Neuronal stem cell (in vitro differentiated cells): ENCODE data around the gene ORC4.

Experiments used
- DNase-seq: peaks from one replicate; pipeline ENCODE4 v3.0.0-alpha.2; 2013; ENCODE audit warnings: low spot score
- H2AFZ ChIP-seq: one replicate; pipeline ENCODE4 v1.6.1; 2013; ENCODE audit warnings: mild to moderate bottlenecking, low read length, inconsistent platforms
- H2AK5ac ChIP-seq: 2 replicates; pipeline ENCODE4 v1.6.1; 2013; ENCODE audit warnings: low read depth, mild to moderate bottlenecking, inconsistent platforms, low read length, moderate library complexity, mixed read lengths
- H2BK120ac ChIP-seq: 2 replicates; pipeline ENCODE4 v1.6.1; 2013; ENCODE audit warnings: low read depth, mild to moderate bottlenecking, inconsistent platforms, low read length, moderate library complexity, mixed read lengths
- H2BK12ac ChIP-seq: one replicate; pipeline ENCODE4 v1.6.1; 2013; ENCODE audit warnings: low read length, inconsistent platforms
- H2BK15ac ChIP-seq: 2 replicates; pipeline ENCODE4 v1.6.1; 2013; ENCODE audit warnings: mild to moderate bottlenecking, low read length, inconsistent platforms, mixed read lengths
- H2BK5ac ChIP-seq: one replicate; pipeline ENCODE4 v1.6.1; 2013; ENCODE audit warnings: inconsistent platforms, mild to moderate bottlenecking, low read length, moderate library complexity
- H3K14ac ChIP-seq: one replicate; pipeline ENCODE4 v1.6.1; 2013; ENCODE audit warnings: low read length, inconsistent platforms
- H3K18ac ChIP-seq: 2 replicates; pipeline ENCODE4 v1.6.1; 2013; ENCODE audit warnings: low read length, inconsistent platforms
- H3K23ac ChIP-seq: 2 replicates; pipeline ENCODE4 v1.6.1; 2013; ENCODE audit warnings: low read depth, mild to moderate bottlenecking, mixed read lengths, low read length, inconsistent platforms; ENCODE audit not compliant: poor library complexity
- H3K27ac ChIP-seq: replicated peaks from 3 replicates; pipeline ENCODE4 v1.5.1; 2013; ENCODE audit warnings: low read length, inconsistent platforms
- H3K27me3 ChIP-seq, 3 experiments: 2 replicates each; pipeline ENCODE4 v1.6.1; 2013; ENCODE audit warnings: low read length in 3 of 3, mild to moderate bottlenecking in 2 of 3, inconsistent platforms in 1 of 3, low read depth in 1 of 3, mixed read lengths in 1 of 3, moderate library complexity in 1 of 3; ENCODE audit not compliant: control insufficient read depth in 3 of 3, insufficient read depth in 3 of 3
- H3K36me3 ChIP-seq, 2 donors: replicated peaks in 1 of 2; 2 replicates each; pipeline ENCODE4 v1.6.1; 2013; ENCODE audit warnings: low read length in 2 of 2; ENCODE audit not compliant: control insufficient read depth in 2 of 2, insufficient read depth in 2 of 2
- H3K4ac ChIP-seq: 2 replicates; pipeline ENCODE4 v1.6.1; 2013; ENCODE audit warnings: inconsistent platforms, mild to moderate bottlenecking, low read length, moderate library complexity
- H3K4me1 ChIP-seq, 2 donors: 1 replicate in 1 of 2; 2 replicates in 1 of 2; pipeline ENCODE4 v1.6.1; 2013; ENCODE audit warnings: low read length in 2 of 2, low read depth in 1 of 2; ENCODE audit not compliant: control insufficient read depth in 2 of 2, insufficient read depth in 1 of 2
- H3K4me2 ChIP-seq: one replicate; pipeline ENCODE4 v1.6.1; 2013; ENCODE audit warnings: mild to moderate bottlenecking, low read length, inconsistent platforms; ENCODE audit not compliant: insufficient read depth, poor library complexity, severe bottlenecking
- H3K4me3 ChIP-seq, 2 donors: 2 replicates each; pipeline ENCODE4 v1.5.1; 2013; ENCODE audit warnings: low read length in 2 of 2, mild to moderate bottlenecking in 2 of 2, inconsistent platforms in 1 of 2, moderate library complexity in 1 of 2
- H3K79me1 ChIP-seq: one replicate; pipeline ENCODE4 v1.6.1; 2013; ENCODE audit warnings: low read depth, mild to moderate bottlenecking, inconsistent platforms, low read length, moderate library complexity
- H3K9ac ChIP-seq: one replicate; pipeline ENCODE4 v1.6.1; 2013; ENCODE audit warnings: mild to moderate bottlenecking, low read depth, low read length, inconsistent platforms; ENCODE audit not compliant: poor library complexity
- H3K9me3 ChIP-seq, 2 donors: replicated peaks in 1 of 2; 2 replicates each; pipeline versions ENCODE3 to v1.6.1; 2013; ENCODE audit warnings: low read length in 2 of 2, mild to moderate bottlenecking in 2 of 2, inconsistent platforms in 1 of 2, low read depth in 1 of 2, mixed read lengths in 1 of 2, moderate library complexity in 1 of 2; ENCODE audit not compliant: control insufficient read depth in 2 of 2, insufficient read depth in 1 of 2
- H4K8ac ChIP-seq: one replicate; pipeline ENCODE4 v1.6.1; 2013; ENCODE audit warnings: low read depth, mild to moderate bottlenecking, inconsistent platforms, low read length, moderate library complexity
- H4K91ac ChIP-seq: one replicate; pipeline ENCODE4 v1.6.1; 2013; ENCODE audit warnings: low read length, low read depth, mild to moderate bottlenecking, inconsistent platforms; ENCODE audit not compliant: poor library complexity
- WGBS, 2 donors: extraction: QIAGEN DNeasy Blood & Tissue Kit; methylation state at CpG; one replicate each; pipeline ENCODE4 v1.1.7; 2013; ENCODE audit warnings: missing lambda C conversion rate in 2 of 2, mixed read lengths in 1 of 2; ENCODE audit not compliant: insufficient read length in 2 of 2, insufficient replicate concordance in 1 of 2; ENCODE audit errors: extremely low coverage in 2 of 2; 5-methylcytosine and 5-hydroxymethylcytosine counted together

ORC4 gene

GRCh38 chr2:148026573-148026972, 6.0 kb upstream of the ORC4 start:
- Histone ChIP-seq H3K79me1 (no peaks in the 10 kb centered on the region), H3K4me2 (no peak overlapping the region), H2BK120ac (no peak overlapping the region), H3K23ac (no peak overlapping the region), H3K9ac (no peak overlapping the region), H2BK12ac (no peak overlapping the region), H3K4ac (no peak overlapping the region), H2BK15ac (no peak overlapping the region), H2BK5ac (no peak overlapping the region), H4K91ac (no peak overlapping the region), H3K4me1 (no peaks in the 10 kb centered on the region), H3K4me3 (no peak overlapping the region), H3K27ac (no peak overlapping the region), H2AK5ac (no peak overlapping the region), H2AFZ (no peak overlapping the region), H3K14ac (no peak overlapping the region), H3K18ac (no peak overlapping the region), H4K8ac (no peak overlapping the region), H3K9me3 (no peaks in the 10 kb centered on the region), H3K27me3 (no peaks in the 10 kb centered on the region), H3K36me3 (peaks cover 0 to 4% of the 10 kb centered on the region in 2 donors)
- WGBS, 2 donors = no CpG with 5 or more reads among the region's 2 CpGs
- DNase-seq = no peak

DNA sequence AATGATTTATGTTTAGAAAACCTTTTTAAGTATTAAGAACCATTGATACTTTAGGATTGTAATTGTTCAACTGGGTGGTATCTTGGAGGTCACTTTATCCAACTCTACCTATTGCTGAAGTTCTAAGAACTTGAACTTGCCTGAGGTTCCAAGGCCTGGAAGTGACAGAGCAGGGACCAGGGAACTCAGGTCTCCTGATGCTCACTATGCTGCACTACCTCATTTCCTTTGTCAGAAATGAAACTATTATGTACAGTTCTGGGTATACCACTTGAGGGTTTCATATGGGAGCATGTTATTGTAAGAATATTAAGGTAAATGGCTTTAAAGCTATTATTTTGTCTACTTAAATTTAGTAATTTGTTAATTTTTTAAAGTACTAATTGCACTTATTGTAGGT, 3.3 kb upstream of the ORC4 start:
- Histone ChIP-seq H4K8ac (no peak overlapping the region), H3K18ac (no peak overlapping the region), H2AK5ac (no peak overlapping the region), H3K9me3 (no peaks in the 10 kb centered on the region), H3K4me1 (peaks cover 0 to 2% of the 10 kb centered on the region in 2 donors), H2AFZ (no peak overlapping the region), H2BK12ac (no peak overlapping the region), H2BK15ac (no peak overlapping the region), H3K27me3 (no peaks in the 10 kb centered on the region), H4K91ac (no peak overlapping the region), H3K4me3 (no peak overlapping the region), H2BK120ac (no peak overlapping the region), H3K4ac (no peak overlapping the region), H2BK5ac (no peak overlapping the region), H3K9ac (no peak overlapping the region), H3K27ac (no peak overlapping the region), H3K36me3 (peaks cover 0 to 4% of the 10 kb centered on the region in 2 donors), H3K79me1 (no peaks in the 10 kb centered on the region), H3K23ac (no peak overlapping the region), H3K4me2 (no peak overlapping the region), H3K14ac (no peak overlapping the region)
- no peak for DNase-seq

DNA sequence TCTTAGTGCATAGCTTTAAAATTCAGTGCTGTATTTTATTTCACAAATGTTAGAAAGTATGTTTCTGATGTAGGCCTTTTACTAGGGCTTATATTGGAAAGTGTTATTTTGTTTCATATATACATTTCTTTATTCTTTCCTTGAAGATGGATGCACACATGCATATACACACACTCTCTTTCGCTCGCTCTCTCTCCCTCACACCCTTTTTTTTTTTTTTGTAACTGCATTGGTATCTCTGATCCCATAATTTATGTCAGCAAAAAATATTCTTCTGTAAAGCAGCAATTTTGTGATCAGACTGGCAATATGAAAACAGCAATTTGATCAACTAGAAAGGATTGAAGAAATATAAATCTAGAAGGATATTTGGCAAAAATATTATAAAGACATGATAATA, 2.3 kb upstream of the ORC4 start:
- no peak overlapping the region for H3K27ac ChIP-seq
- H3K4me2 ChIP-seq = no peak overlapping the region
- H4K8ac ChIP-seq = no peak overlapping the region
- no peaks in the 10 kb centered on the region for H3K27me3 ChIP-seq
- H3K23ac ChIP-seq = no peak overlapping the region
- H2BK120ac ChIP-seq = no peak overlapping the region
- WGBS, 2 donors = no CpG with 5 or more reads among the region's 2 CpGs
- peaks cover 0 to 2% of the 10 kb centered on the region in 2 donors for H3K4me1 ChIP-seq
- peaks cover 0 to 4% of the 10 kb centered on the region in 2 donors for H3K36me3 ChIP-seq
- no peak for DNase-seq
- no peak overlapping the region for H2BK15ac ChIP-seq
- no peak overlapping the region for H2AK5ac ChIP-seq
- no peak overlapping the region for H2AFZ ChIP-seq
- no peak overlapping the region for H4K91ac ChIP-seq
- H2BK5ac ChIP-seq = no peak overlapping the region
- no peak overlapping the region for H3K18ac ChIP-seq
- no peak overlapping the region for H3K4ac ChIP-seq
- no peaks in the 10 kb centered on the region for H3K9me3 ChIP-seq
- H2BK12ac ChIP-seq = no peak overlapping the region
- no peaks in the 10 kb centered on the region for H3K79me1 ChIP-seq
- peak overlapping the region in 1 of 2 donors; percentile 77 for H3K4me3 ChIP-seq
- no peak overlapping the region for H3K14ac ChIP-seq
- no peak overlapping the region for H3K9ac ChIP-seq

DNA sequence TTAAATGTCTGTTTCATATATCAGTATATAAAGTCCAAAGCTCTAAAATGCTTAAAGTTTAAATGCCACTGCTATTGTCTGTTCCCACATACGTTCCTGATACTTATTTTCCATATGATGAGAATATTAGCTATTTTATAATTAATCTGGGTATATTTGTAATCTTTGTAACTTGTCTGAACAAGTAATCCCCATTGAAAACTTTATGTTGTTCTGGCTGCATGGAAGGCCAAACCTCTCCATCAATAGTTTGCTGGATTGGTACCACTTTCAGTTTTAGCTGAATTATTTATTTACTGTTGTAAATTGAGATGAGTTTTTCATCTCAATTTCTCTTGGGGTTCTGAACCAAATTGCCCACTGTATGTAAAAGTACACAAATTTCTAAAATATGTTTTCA, 1.8 kb upstream of the ORC4 start:
- H2BK15ac ChIP-seq = no peak overlapping the region
- H3K9me3 ChIP-seq = no peaks in the 10 kb centered on the region
- H3K4me2 ChIP-seq = no peak overlapping the region
- H3K27me3 ChIP-seq = no peaks in the 10 kb centered on the region
- no peak overlapping the region for H2BK120ac ChIP-seq
- no CpG with 5 or more reads among the region's 1 CpG for WGBS, 2 donors
- peak overlapping the region in 1 of 2 donors; percentile 77 for H3K4me3 ChIP-seq
- H2AFZ ChIP-seq = no peak overlapping the region
- H3K4me1 ChIP-seq = peaks cover 0 to 2% of the 10 kb centered on the region in 2 donors
- H3K36me3 ChIP-seq = peaks cover 0 to 4% of the 10 kb centered on the region in 2 donors
- no peak overlapping the region for H3K4ac ChIP-seq
- no peak overlapping the region for H3K27ac ChIP-seq
- no peak overlapping the region for H4K91ac ChIP-seq
- H2BK5ac ChIP-seq = no peak overlapping the region
- no peak overlapping the region for H3K14ac ChIP-seq
- no peak for DNase-seq
- no peak overlapping the region for H3K23ac ChIP-seq
- no peak overlapping the region for H3K9ac ChIP-seq
- H4K8ac ChIP-seq = no peak overlapping the region
- H3K79me1 ChIP-seq = no peaks in the 10 kb centered on the region
- no peak overlapping the region for H2AK5ac ChIP-seq
- H2BK12ac ChIP-seq = no peak overlapping the region
- H3K18ac ChIP-seq = no peak overlapping the region
